AG08396 (cell line): ENCODE data around the gene KCNH2.
"Not testable (repeated sequence)": the region's sequence is repeated elsewhere in the genome, so short reads cannot be mapped to it uniquely, and the experiment has no call there.

Source experiments
- DNase-seq: peaks from one replicate; pipeline ENCODE4 v3.0.0; 2012; ENCODE audit warnings: low spot score, mixed read lengths

Gene KCNH2

GRCh38 chr7:150934045-150934766, 43.9 kb downstream of the KCNH2 start:
- DNase-seq = no peak

DNA sequence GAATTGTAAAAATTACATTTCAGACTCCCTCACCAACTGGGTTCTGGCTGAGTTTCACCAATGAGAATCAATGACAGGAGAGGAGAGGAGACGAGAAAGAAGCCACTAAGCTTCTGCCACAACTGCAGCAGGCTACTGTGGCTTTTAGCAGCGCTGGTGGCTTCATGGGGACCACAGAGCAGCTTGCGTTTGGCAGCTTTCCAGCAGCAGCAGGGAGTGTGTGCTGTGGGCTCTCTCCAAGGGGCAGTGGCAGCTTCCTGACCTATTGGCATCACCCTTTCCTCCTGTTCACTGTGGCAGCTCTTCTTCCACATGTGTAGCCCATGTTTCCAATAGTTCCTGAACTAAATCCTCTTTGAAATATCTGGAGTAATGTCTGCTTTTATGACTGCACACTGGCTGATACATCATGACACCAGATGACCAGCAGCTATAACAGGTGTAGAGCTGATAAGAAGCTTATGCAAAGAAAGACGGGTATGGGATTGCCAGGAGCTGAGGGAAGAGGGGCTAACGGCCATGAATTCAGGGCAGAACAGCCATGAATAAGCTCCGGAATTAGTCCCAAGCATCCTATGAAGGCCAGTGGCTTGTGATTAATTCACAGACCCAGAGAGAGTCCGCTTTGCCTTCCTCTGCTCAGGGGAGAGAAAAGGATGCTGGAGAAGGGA, 46.8 kb downstream of the KCNH2 start:
- DNase-seq = no peak

- no peak for DNase-seq
These were observed 49.6 kb downstream of the KCNH2 start for GRCh38 chr7:150928541-150928940.

GRCh38 chr7:150927956-150928344, 50.2 kb downstream of the KCNH2 start:
- DNase-seq = no peak

DNA sequence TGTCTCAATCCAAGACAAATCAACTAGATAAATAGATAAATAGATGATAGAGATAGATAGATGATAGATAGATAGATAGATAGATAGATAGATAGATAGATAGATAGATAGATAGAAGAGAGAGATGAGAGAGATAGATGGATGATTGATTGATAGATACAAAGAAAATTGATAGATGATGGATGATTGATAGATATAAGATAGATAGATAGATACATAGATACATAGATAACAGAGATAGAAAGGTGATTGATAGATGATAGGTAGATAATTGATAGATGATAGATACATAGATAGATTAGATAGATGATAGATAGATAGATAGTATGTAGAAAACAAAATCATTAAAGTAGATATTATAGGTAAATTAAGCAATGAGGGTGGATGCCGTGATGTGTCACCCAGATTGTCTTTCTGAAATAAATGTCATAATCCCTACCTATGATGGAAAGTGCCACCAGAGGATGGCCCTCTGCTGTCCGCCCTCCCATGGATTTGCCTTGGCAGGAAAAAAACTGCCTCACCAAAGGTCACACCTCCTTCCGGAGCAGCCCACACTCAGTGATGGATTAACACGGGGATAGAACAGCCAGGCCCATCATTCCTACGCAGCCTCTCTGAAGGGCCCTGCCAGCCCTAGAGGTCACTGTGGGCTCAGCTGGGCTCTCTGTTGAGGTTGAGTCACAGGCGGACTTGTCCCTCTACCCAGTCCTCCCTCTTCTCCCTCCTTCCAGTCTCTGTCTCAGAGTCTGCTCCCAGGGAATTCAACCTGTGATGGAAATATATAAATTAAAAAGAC, 50.8 kb downstream of the KCNH2 start:
- DNase-seq = no peak

- no peak for DNase-seq
These were observed 52.1 kb downstream of the KCNH2 start for GRCh38 chr7:150926066-150926465.

DNA sequence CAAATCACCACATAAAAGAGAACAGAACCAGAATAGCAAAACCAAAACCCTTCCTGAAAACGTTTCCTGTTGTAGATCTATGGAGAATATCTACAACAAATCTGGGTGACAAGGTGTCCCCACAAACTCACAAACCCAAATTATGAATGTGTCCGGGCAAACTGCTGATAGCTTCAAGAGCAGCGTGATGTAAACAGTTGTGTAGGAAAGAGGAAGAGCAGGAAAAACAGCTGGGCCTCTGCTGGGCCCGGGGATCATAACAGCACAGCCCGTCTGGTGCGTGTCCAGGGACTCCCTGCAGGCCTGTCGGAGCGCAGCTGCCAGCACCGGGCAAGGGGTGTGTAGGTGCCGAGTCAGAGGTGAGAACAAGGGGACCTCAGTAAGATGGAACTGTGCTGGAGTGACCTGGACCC, 53.7 kb downstream of the KCNH2 start:
- DNase-seq = no peak

GRCh38 chr7:150923802-150924201, 54.3 kb downstream of the KCNH2 start:
- no peak for DNase-seq

DNA sequence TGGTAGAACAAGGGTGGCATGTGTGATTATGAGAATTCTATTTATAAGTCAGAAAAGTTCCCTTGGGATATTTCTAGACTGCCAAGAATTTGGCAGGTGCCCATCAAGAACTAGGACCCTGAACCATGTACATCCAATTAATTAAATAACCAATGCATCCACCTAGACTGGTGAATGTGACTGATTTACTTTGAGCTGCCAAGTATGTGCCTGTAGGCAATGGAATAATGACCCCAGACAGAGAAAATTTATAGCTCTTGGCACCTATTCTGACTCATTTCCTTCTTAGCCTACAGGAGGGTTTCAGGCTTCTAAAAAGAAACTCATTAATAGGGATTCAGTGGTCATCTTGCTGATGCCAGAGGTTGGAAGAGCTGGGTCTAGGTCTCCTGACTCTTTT, 54.9 kb downstream of the KCNH2 start:
- no peak for DNase-seq

GRCh38 chr7:150919160-150919559, 59.0 kb downstream of the KCNH2 start:
- no peak for DNase-seq

GRCh38 chr7:150918378-150918777, 59.7 kb downstream of the KCNH2 start:
- DNase-seq = no peak

- no peak for DNase-seq
These were observed 60.2 kb downstream of the KCNH2 start for GRCh38 chr7:150917969-150918368.

- no peak for DNase-seq
These were observed 61.5 kb downstream of the KCNH2 start for GRCh38 chr7:150916670-150917069.

DNA sequence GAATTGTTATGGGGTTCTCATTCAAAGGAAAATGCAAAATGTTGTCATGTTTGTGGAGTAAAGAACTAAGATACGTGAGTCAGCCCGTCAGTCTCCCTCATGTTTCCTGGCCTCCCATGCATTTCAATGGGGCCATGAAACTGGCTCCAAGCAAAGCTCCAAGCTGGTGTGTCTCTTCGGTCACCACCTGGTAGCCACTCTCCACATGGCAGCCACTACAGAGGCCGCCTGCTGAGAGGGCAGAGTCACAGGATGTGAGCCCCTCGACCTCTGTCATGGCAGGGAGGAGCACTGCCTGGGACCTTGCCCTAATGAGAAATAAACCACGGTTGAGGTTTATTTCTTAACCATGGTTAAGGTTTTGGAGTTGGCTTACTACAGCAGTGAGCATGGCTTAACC, 63.2 kb downstream of the KCNH2 start:
- no peak for DNase-seq

DNA sequence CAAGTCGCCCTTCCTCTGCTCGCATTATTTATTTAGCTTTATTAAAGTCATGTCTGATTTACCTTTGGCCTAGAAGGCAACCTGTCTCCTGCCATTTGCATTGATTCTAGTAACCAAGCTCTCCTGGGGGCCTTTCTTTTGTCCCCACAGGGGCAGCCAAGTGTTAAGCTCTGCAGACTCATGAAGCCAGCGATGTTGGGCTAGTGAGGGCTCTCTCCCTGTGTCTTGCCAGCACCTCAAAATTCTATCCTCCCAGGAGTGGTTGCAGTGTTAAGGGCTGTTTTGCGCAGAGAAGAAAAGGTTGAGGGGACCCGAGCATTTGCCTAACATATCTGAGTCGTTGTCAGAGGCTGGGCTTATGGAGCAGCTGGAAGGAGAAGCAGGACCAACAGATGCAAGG, 63.9 kb downstream of the KCNH2 start:
- no peak for DNase-seq

DNA sequence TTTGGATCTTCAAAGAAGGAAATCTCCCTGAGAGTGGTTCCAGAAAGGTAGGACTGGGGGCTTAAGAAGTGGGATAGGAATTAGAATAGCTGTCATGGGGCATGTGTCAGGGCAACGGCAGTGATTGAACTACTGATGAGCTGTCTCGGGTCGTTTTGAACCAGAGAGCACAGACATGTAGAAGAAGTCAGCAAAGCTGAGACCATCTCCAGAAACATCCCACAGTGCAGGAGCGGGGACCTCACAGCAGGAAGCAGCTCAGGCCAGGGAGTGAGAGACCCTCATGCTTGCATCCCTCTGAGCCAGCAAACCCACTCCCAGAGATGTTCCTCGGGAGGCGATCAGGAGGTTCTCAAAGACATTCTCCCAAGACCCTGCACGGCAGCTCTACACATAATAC, 65.7 kb downstream of the KCNH2 start:
- no peak for DNase-seq

- no peak for DNase-seq
These were observed 66.4 kb downstream of the KCNH2 start for GRCh38 chr7:150911590-150912267.

- no peak for DNase-seq
These were observed 67.1 kb downstream of the KCNH2 start for GRCh38 chr7:150910996-150911422.

DNA sequence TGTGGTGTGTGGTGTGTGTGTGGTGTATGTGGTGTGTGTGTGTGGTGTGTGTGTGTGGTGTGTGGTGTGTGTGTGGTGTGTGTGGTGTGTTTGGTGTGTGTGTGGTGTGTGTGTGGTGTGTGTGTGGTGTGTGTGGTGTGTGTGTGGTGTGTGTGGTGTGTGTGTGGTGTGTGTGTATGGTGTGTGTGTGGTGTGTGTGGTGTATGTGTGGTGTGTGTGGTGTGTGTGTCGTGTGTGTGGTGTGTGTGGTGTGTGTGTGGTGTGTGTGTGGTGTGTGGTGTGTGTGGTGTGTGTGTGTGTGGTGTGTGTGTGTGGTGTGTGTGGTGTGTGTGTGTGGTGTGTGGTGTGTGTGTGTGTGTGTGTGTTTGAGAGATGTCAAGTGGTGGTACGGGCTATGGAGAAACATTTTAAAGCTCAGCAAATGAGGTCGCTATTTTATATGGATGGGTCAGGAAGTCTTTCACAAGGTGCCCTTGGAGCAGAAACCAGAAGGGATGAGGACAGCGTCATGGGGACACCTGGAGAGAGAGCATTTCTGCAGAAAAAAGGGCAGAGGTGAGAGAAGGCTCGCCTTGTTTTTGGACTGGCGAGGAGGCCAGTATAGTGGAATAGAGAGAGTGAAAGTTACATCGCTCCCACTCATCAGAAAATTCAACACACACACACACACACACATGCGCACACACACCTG, 67.7 kb downstream of the KCNH2 start:
- DNase-seq = not testable (repeated sequence)

GRCh38 chr7:150909200-150909995, 68.7 kb downstream of the KCNH2 start:
- no peak for DNase-seq

GRCh38 chr7:150908173-150908572, 69.9 kb downstream of the KCNH2 start:
- DNase-seq = no peak
